ENCODE data around the gene TUBB3.

GRCh38 chr16:89952049-89952448, 28.9 kb downstream of the TUBB3 start:
- TF ChIP-seq CTCF (IDR thresholded peaks at IDR 0.05; ENCODE audit: low read length) (no peak), EZH2 (optimal IDR thresholded peaks at IDR 0.05; ENCODE audit: low read depth, low read length) (no peak)
